Measurements from ENCODE around the gene NTM.

Gene NTM

DNA sequence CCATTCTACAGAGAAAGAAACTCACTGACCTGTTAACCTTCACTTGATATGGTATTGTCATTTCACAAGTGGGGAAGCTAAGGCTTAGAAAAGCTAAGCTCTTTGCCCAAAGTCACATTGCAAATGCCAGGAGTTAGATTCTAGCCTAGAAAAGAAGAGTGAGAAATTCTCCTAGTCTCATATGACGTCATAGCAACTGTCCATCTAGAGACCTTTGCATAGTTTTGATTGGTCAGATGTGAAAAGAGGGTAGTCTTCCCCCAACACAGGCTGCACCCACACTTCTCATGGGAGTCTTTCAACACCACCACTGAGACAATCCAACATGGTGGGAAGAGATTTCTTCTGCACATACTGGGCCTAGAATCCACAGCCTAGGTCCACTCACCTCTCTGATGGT lies 197.9 kb downstream of the NTM start:
- no peak overlapping the region for H3K4me3 ChIP-seq (ENCODE audit: low read length in 2 of 2)
- H3K79me1 ChIP-seq (ENCODE audit: low read depth, low read length): no peaks in the 10 kb centered on the region
- no peak overlapping the region for H3K18ac ChIP-seq (ENCODE audit: low read length)
- H3K9me3 ChIP-seq (replicated peaks in 1 of 2; ENCODE audit: control insufficient read depth in 2 of 2, insufficient read depth in 1 of 2, low read depth in 1 of 2, low read length in 2 of 2): no peaks in the 10 kb centered on the region
- no peak overlapping the region for H2AK5ac ChIP-seq (ENCODE audit: low read depth, low read length)
- no peaks in the 10 kb centered on the region for H3K36me3 ChIP-seq (replicated peaks in 1 of 2; ENCODE audit: control insufficient read depth in 2 of 2, insufficient read depth in 2 of 2, low read length in 2 of 2)
- H3K4me2 ChIP-seq (ENCODE audit: insufficient read depth, low read length, poor library complexity, severe bottlenecking): no peak overlapping the region
- no peak overlapping the region for H2BK120ac ChIP-seq (ENCODE audit: low read depth, low read length)
- H3K14ac ChIP-seq (ENCODE audit: low read length): no peak overlapping the region
- H3K27me3 ChIP-seq (ENCODE audit: control insufficient read depth in 3 of 3, insufficient read depth in 3 of 3, low read depth in 1 of 3, low read length in 3 of 3): no peaks in the 10 kb centered on the region
- no peak overlapping the region for H2AFZ ChIP-seq (ENCODE audit: low read length)
- H3K4ac ChIP-seq (ENCODE audit: low read length): no peak overlapping the region
- no peak for DNase-seq (ENCODE audit: low spot score)
- H3K4me1 ChIP-seq (ENCODE audit: control insufficient read depth in 2 of 2, insufficient read depth in 1 of 2, low read depth in 1 of 2, low read length in 2 of 2): peaks cover 0 to 7% of the 10 kb centered on the region in 2 donors
- WGBS, 2 donors (ENCODE audit: extremely low coverage in 2 of 2, insufficient read length in 2 of 2, insufficient replicate concordance in 1 of 2): no CpG with 5 or more reads among the region's 1 CpG
- no peak overlapping the region for H3K27ac ChIP-seq (replicated peaks; ENCODE audit: low read length)
- no peak overlapping the region for H3K9ac ChIP-seq (ENCODE audit: low read depth, low read length, poor library complexity)
- no peak overlapping the region for H2BK15ac ChIP-seq (ENCODE audit: low read length)
- no peak overlapping the region for H2BK12ac ChIP-seq (ENCODE audit: low read length)
- no peak overlapping the region for H4K91ac ChIP-seq (ENCODE audit: low read depth, low read length, poor library complexity)
- no peak overlapping the region for H4K8ac ChIP-seq (ENCODE audit: low read depth, low read length)
- no peak overlapping the region for H3K23ac ChIP-seq (ENCODE audit: low read depth, low read length, poor library complexity)
- H2BK5ac ChIP-seq (ENCODE audit: low read length): no peak overlapping the region

DNA sequence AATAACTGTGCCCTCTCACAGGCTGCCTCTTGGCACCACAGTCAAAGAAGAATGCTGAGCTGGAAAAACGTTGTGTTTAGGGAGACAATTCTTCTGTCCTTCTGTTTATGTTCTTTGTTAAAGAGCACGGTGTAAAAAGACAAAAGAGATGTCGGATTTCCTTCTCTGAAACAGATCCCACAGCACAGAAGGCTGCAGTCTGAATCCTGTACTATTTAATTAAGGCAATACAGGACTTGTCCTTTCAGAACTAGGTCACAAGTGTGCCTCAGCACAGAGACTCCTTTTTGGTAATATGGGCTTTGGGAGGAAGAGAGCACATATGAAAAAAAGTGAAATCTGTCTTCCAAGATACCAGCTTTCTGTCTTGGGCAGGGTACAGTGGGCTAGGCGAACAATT lies 201.2 kb downstream of the NTM start:
- Histone ChIP-seq H3K27me3 (ENCODE audit: control insufficient read depth in 3 of 3, insufficient read depth in 3 of 3, low read depth in 1 of 3, low read length in 3 of 3) (no peaks in the 10 kb centered on the region), H3K23ac (ENCODE audit: low read depth, low read length, poor library complexity) (no peak overlapping the region), H3K27ac (replicated peaks; ENCODE audit: low read length) (no peak overlapping the region), H3K4ac (ENCODE audit: low read length) (no peak overlapping the region), H3K4me3 (ENCODE audit: low read length in 2 of 2) (no peak overlapping the region), H3K4me1 (ENCODE audit: control insufficient read depth in 2 of 2, insufficient read depth in 1 of 2, low read depth in 1 of 2, low read length in 2 of 2) (peaks cover 0 to 8% of the 10 kb centered on the region in 2 donors), H2BK15ac (ENCODE audit: low read length) (no peak overlapping the region), H2BK120ac (ENCODE audit: low read depth, low read length) (no peak overlapping the region), H3K9me3 (replicated peaks in 1 of 2; ENCODE audit: control insufficient read depth in 2 of 2, insufficient read depth in 1 of 2, low read depth in 1 of 2, low read length in 2 of 2) (no peaks in the 10 kb centered on the region), H4K8ac (ENCODE audit: low read depth, low read length) (no peak overlapping the region), H3K14ac (ENCODE audit: low read length) (no peak overlapping the region), H2AFZ (ENCODE audit: low read length) (no peak overlapping the region), H4K91ac (ENCODE audit: low read depth, low read length, poor library complexity) (no peak overlapping the region), H3K9ac (ENCODE audit: low read depth, low read length, poor library complexity) (no peak overlapping the region), H3K79me1 (ENCODE audit: low read depth, low read length) (no peaks in the 10 kb centered on the region), H3K36me3 (replicated peaks in 1 of 2; ENCODE audit: control insufficient read depth in 2 of 2, insufficient read depth in 2 of 2, low read length in 2 of 2) (no peaks in the 10 kb centered on the region), H2BK12ac (ENCODE audit: low read length) (no peak overlapping the region), H2BK5ac (ENCODE audit: low read length) (no peak overlapping the region), H3K4me2 (ENCODE audit: insufficient read depth, low read length, poor library complexity, severe bottlenecking) (no peak overlapping the region), H2AK5ac (ENCODE audit: low read depth, low read length) (no peak overlapping the region), H3K18ac (ENCODE audit: low read length) (no peak overlapping the region)
- DNase-seq (ENCODE audit: low spot score): no peak
- WGBS, 2 donors (ENCODE audit: extremely low coverage in 2 of 2, insufficient read length in 2 of 2, insufficient replicate concordance in 1 of 2): no CpG with 5 or more reads among the region's 4 CpGs

DNA sequence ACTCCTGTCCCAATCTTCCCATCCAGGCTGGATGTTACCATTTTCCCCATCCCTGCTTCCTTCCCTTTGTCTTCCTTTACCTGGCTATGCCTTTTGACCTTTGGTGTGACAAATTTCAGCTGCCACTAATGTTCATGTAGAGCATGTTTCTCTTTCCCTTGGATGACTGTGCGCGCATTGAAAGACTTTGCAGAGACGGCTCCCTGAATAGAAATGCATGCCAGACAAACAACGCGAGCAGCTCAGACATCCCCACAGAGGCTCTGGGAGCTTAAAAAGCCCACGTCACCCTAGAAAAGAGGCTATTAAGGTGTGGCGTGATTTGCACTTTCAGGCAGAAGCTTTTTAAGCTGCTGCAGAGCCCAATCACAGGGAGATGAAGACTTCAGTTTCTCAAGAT lies 202.0 kb downstream of the NTM start:
- DNase-seq (ENCODE audit: low spot score): no peak
- H3K4me2 ChIP-seq (ENCODE audit: insufficient read depth, low read length, poor library complexity, severe bottlenecking): no peak overlapping the region
- no peak overlapping the region for H3K27ac ChIP-seq (replicated peaks; ENCODE audit: low read length)
- no peak overlapping the region for H2BK12ac ChIP-seq (ENCODE audit: low read length)
- no peaks in the 10 kb centered on the region for H3K9me3 ChIP-seq (replicated peaks in 1 of 2; ENCODE audit: control insufficient read depth in 2 of 2, insufficient read depth in 1 of 2, low read depth in 1 of 2, low read length in 2 of 2)
- H3K36me3 ChIP-seq (replicated peaks in 1 of 2; ENCODE audit: control insufficient read depth in 2 of 2, insufficient read depth in 2 of 2, low read length in 2 of 2): no peaks in the 10 kb centered on the region
- H2BK15ac ChIP-seq (ENCODE audit: low read length): no peak overlapping the region
- H3K27me3 ChIP-seq (ENCODE audit: control insufficient read depth in 3 of 3, insufficient read depth in 3 of 3, low read depth in 1 of 3, low read length in 3 of 3): no peaks in the 10 kb centered on the region
- H3K23ac ChIP-seq (ENCODE audit: low read depth, low read length, poor library complexity): no peak overlapping the region
- H3K4me1 ChIP-seq (ENCODE audit: control insufficient read depth in 2 of 2, insufficient read depth in 1 of 2, low read depth in 1 of 2, low read length in 2 of 2): peaks cover 0 to 8% of the 10 kb centered on the region in 2 donors
- H2AK5ac ChIP-seq (ENCODE audit: low read depth, low read length): no peak overlapping the region
- H2BK120ac ChIP-seq (ENCODE audit: low read depth, low read length): no peak overlapping the region
- no CpG with 5 or more reads among the region's 7 CpGs for WGBS, 2 donors (ENCODE audit: extremely low coverage in 2 of 2, insufficient read length in 2 of 2, insufficient replicate concordance in 1 of 2)
- no peak overlapping the region for H3K18ac ChIP-seq (ENCODE audit: low read length)
- H3K9ac ChIP-seq (ENCODE audit: low read depth, low read length, poor library complexity): no peak overlapping the region
- H3K4me3 ChIP-seq (ENCODE audit: low read length in 2 of 2): no peak overlapping the region
- H3K14ac ChIP-seq (ENCODE audit: low read length): no peak overlapping the region
- H4K8ac ChIP-seq (ENCODE audit: low read depth, low read length): no peak overlapping the region
- H2BK5ac ChIP-seq (ENCODE audit: low read length): no peak overlapping the region
- H2AFZ ChIP-seq (ENCODE audit: low read length): no peak overlapping the region
- no peaks in the 10 kb centered on the region for H3K79me1 ChIP-seq (ENCODE audit: low read depth, low read length)
- no peak overlapping the region for H4K91ac ChIP-seq (ENCODE audit: low read depth, low read length, poor library complexity)
- no peak overlapping the region for H3K4ac ChIP-seq (ENCODE audit: low read length)

DNA sequence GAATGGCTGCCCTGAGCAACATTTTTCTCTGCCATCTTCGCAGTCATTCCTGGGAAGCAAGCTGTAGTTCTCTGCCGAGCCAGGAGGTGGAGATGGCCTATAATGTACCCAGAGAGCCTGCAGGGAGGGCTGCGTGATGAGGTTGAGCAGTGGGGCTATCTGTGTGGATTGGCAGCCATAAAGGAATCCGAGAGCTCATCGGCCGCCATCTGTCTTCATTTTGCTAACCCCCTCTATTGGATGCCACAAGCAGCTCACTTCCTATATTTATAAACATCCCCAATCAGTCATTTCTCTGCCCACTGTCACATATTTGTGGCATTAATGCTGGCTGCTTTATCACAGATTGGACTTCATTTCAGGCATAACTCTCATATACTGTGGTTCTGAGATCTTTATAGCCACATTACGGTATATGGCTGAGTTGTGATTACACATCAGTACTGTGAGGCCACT lies 209.5 kb downstream of the NTM start:
- H3K4me2 ChIP-seq (ENCODE audit: insufficient read depth, low read length, poor library complexity, severe bottlenecking): no peak overlapping the region
- H2BK12ac ChIP-seq (ENCODE audit: low read length): no peak overlapping the region
- H3K14ac ChIP-seq (ENCODE audit: low read length): no peak overlapping the region
- H2BK120ac ChIP-seq (ENCODE audit: low read depth, low read length): no peak overlapping the region
- no peak overlapping the region for H3K18ac ChIP-seq (ENCODE audit: low read length)
- no peak overlapping the region for H3K4ac ChIP-seq (ENCODE audit: low read length)
- H3K27ac ChIP-seq (replicated peaks; ENCODE audit: low read length): no peak overlapping the region
- H2BK5ac ChIP-seq (ENCODE audit: low read length): no peak overlapping the region
- H3K79me1 ChIP-seq (ENCODE audit: low read depth, low read length): no peaks in the 10 kb centered on the region
- H4K91ac ChIP-seq (ENCODE audit: low read depth, low read length, poor library complexity): no peak overlapping the region
- H3K27me3 ChIP-seq (ENCODE audit: control insufficient read depth in 3 of 3, insufficient read depth in 3 of 3, low read depth in 1 of 3, low read length in 3 of 3): no peaks in the 10 kb centered on the region
- DNase-seq (ENCODE audit: low spot score): peak; percentile 37
- H4K8ac ChIP-seq (ENCODE audit: low read depth, low read length): no peak overlapping the region
- H3K9me3 ChIP-seq (replicated peaks in 1 of 2; ENCODE audit: control insufficient read depth in 2 of 2, insufficient read depth in 1 of 2, low read depth in 1 of 2, low read length in 2 of 2): no peaks in the 10 kb centered on the region
- no peak overlapping the region for H2BK15ac ChIP-seq (ENCODE audit: low read length)
- no peak overlapping the region for H3K4me3 ChIP-seq (ENCODE audit: low read length in 2 of 2)
- H3K23ac ChIP-seq (ENCODE audit: low read depth, low read length, poor library complexity): no peak overlapping the region
- no peak overlapping the region for H2AK5ac ChIP-seq (ENCODE audit: low read depth, low read length)
- no peak overlapping the region for H3K9ac ChIP-seq (ENCODE audit: low read depth, low read length, poor library complexity)
- no peaks in the 10 kb centered on the region for H3K36me3 ChIP-seq (replicated peaks in 1 of 2; ENCODE audit: control insufficient read depth in 2 of 2, insufficient read depth in 2 of 2, low read length in 2 of 2)
- no CpG with 5 or more reads among the region's 7 CpGs for WGBS, 2 donors (ENCODE audit: extremely low coverage in 2 of 2, insufficient read length in 2 of 2, insufficient replicate concordance in 1 of 2)
- peaks cover 0 to 4% of the 10 kb centered on the region in 2 donors for H3K4me1 ChIP-seq (ENCODE audit: control insufficient read depth in 2 of 2, insufficient read depth in 1 of 2, low read depth in 1 of 2, low read length in 2 of 2)
- H2AFZ ChIP-seq (ENCODE audit: low read length): no peak overlapping the region

Measured in neuronal stem cell (in vitro differentiated cells).